Transverse colon (tissue), 3 donors: ENCODE data around the gene SRSF4.

Experiments
- EP300 ChIP-seq: sonication (generic); formaldehyde crosslinking; IDR thresholded peaks from one replicate; pipeline ENCODE4 v1.6.1; 2017; ENCODE audit warnings: antibody characterized with exemption, low read depth
- TF ChIP-seq, protein P1 (sequence below), 5 experiments: fragments of 200-600 bp in 3 of 5; fragments of 450-650 bp in 2 of 5; sonication (generic) in 3 of 5; IDR thresholded peaks; 1 replicate in 2 of 5; 2 replicates in 3 of 5; pipeline ENCODE4 v1.5.1; 2016 to 2017; ENCODE audit warnings: antibody characterized with exemption in 5 of 5, inconsistent platforms in 3 of 5, mild to moderate bottlenecking in 2 of 5, moderate library complexity in 1 of 5

GRCh38 chr1:29123053-29123886 lies 58.4 kb downstream of the SRSF4 start:
- TF ChIP-seq, protein P1, sequence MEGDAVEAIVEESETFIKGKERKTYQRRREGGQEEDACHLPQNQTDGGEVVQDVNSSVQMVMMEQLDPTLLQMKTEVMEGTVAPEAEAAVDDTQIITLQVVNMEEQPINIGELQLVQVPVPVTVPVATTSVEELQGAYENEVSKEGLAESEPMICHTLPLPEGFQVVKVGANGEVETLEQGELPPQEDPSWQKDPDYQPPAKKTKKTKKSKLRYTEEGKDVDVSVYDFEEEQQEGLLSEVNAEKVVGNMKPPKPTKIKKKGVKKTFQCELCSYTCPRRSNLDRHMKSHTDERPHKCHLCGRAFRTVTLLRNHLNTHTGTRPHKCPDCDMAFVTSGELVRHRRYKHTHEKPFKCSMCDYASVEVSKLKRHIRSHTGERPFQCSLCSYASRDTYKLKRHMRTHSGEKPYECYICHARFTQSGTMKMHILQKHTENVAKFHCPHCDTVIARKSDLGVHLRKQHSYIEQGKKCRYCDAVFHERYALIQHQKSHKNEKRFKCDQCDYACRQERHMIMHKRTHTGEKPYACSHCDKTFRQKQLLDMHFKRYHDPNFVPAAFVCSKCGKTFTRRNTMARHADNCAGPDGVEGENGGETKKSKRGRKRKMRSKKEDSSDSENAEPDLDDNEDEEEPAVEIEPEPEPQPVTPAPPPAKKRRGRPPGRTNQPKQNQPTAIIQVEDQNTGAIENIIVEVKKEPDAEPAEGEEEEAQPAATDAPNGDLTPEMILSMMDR (IDR thresholded peaks at IDR 0.05) = no peak
- TF ChIP-seq EP300 = no peak
